Measurements from ENCODE around the gene TMEM220.
"Not testable (repeated sequence)": the region's sequence is repeated elsewhere in the genome, so short reads cannot be mapped to it uniquely, and the experiment has no call there.

GRCh38 chr17:10732121-10732520 is 2.3 kb upstream of the TMEM220 start:
- not testable (repeated sequence) for TF ChIP-seq EZH2phosphoT487, CTCF (IDR thresholded peaks at IDR 0.05)
